Fibroblast of villous mesenchyme (primary cell): Measurements from ENCODE around the gene DAB2IP. TPM values are rescaled to one million over a fixed set of nuclear protein-coding genes. Genes with fewer than 3 reads are reported as not detected.
A peak's percentile ranks its signal among the peaks of the same experiment; 100 is the strongest.

Experiments
- DNase-seq: peaks from one replicate; pipeline ENCODE4 v3.0.0-alpha.2; 2010; ENCODE audit warnings: low read depth
- H3K4me3 ChIP-seq: 2 replicates; pipeline ENCODE4 v1.5.1; 2011; ENCODE audit warnings: low read depth, mild to moderate bottlenecking, low read length
- CTCF ChIP-seq: IDR thresholded peaks from 2 replicates; pipeline ENCODE4 v1.5.1; 2012; ENCODE audit warnings: low read depth, mild to moderate bottlenecking, low read length; ENCODE audit not compliant: insufficient read depth
- total RNA-seq: library from RNA; depleted of rRNA; stranded (reverse); fragments of >200 nt; gene quantifications from 2 replicates; pipeline ENCODE4 v1.2.3, GENCODE V29; 2012

DAB2IP gene
- total RNA-seq, 1 donor = 47.9 TPM

DNA sequence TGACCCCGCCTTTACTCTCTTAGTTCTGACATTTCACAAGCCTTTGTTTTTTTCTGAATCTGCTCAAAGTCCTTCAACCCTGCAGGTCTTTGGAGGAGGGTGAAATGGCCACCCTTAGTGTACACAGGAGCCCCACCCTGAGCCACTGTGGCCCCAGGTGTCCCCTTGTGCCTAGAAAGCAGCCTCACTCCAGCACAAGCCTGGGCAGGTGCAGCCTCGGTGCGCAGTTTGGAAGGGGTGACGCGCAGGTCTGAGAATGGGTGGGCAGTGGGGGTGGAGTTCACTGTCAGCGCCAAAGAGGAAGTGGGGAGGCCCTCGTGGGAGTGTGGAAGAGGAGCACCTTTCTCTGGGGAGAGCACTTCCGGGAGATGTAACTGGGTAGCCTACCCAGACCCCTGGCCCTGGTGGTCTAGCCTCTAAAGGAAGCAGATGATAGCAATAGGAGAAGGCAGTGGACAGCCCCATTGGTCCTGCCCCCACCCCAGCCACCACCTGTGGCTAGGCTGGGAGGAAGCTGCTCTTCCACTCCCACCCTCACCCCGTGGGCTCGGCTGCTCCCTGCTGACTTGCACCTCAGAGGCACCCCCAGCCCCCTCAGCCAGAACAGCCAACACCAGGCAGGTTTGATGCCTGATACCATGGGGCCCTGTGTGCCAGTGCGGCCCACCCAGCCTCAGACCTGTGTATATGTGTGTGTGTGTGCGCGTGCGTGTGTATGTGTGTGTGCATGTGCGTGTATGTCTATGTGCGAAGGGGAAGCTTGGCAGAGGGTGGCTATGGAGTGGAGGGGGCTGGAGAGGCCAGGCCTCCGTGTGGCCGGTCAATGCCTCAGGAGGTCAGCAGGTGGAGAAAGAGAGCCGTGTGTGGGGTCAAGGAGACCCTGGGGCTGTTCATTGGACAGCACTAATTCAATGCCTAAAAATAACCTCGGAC is 16.8 kb upstream of the DAB2IP start:
- DNase-seq = no peak
- peak; percentile 53 for TF ChIP-seq CTCF
- H3K4me3 ChIP-seq = no peak overlapping the region

DNA sequence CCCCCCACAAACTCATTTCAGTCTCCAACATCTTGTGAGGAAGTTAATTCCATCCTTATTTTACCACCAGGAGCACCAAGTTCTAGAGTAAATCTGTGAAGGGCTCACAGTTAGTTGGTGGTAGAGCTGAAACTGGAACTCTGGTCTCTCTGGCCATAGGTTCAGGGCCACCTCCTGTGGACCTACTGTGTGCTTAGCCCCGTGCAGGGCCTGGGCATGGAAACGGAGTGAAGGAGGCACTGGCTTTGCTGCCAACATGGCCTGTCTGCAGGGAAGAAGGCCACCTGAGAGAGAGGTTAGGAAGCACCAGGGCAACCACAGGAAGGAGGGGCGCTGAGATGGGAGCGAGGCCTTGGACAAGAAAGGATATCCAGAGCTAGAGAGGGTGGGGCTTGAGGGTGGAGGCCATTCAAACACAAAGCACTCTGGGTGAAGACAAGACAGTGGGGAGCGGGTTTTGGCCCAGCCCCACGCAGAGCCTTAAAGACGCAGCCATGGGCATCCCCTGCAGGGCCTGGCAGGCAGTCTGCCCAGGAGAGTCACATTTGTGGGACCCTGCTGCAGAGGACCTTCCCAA is 16.0 kb upstream of the DAB2IP start:
- no peak for TF ChIP-seq CTCF
- no peak overlapping the region for H3K4me3 ChIP-seq
- no peak for DNase-seq

GRCh38 chr9:121636341-121636865 is 15.0 kb upstream of the DAB2IP start:
- no peak overlapping the region for H3K4me3 ChIP-seq
- peak; percentile 39 for DNase-seq
- TF ChIP-seq CTCF = no peak

DNA sequence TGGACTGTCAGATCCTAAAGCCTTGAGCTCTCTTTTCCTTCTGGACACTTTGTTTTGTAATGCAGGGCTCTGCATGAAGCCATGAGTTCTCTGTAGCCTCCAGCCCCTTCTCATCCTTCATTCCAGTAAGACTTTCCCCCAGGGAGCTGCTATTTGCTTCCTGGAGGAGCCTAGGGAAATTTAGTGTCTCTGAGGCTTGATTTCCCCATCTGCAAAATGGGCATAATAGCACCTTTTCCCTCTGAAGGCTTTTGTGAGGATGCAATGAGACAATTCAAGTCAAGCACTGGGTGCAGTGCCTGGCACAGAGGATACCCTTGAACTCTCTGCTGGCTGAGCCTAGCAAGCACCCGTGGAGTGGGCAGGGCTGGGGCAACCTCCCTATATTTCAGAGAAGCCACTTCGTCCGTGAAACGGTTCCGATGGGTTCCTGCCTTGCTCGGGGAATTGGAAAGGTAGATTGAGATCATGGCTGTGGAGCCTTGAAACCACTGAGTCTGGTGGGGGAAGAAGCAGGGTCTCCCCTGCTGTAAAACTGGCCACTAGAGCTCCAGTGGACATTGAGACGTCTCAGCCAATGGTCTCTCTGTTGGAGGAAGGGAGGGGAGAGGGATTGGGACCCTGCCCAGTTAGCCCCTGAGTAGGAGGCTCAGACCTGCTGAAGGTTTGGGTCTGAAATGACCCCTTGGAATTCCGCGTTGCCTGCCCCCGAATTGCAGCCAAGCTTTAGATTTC is 14.3 kb upstream of the DAB2IP start:
- no peak for TF ChIP-seq CTCF
- no peak overlapping the region for H3K4me3 ChIP-seq
- DNase-seq = no peak

DNA sequence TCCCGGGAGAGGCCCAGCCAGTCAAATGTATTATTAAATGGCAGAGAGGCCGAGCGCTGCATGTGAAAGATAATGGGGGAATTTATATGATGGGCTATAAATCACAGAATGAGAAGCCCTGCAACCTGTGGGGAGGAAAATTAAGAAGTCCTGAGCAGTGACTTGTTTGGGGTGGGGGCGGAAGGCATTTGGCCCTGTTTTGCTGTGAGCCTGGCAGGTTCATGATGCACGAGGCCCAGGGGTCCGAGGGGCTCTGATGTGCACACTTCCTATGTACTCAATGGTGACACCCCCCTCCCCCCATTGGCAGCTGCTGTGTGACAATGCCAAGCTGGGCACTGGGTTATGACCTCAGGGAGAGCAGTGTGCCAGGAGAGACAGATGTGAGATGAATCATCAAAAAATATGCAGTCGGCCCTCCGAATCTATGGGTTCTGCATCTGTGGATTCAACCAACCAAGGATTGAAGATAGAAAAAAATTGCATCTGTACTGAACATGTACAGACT is 13.7 kb upstream of the DAB2IP start:
- TF ChIP-seq CTCF = no peak
- peak; percentile 21 for DNase-seq
- H3K4me3 ChIP-seq = no peak overlapping the region

- DNase-seq = no peak
- H3K4me3 ChIP-seq = no peak overlapping the region
- no peak for TF ChIP-seq CTCF
Measured at GRCh38 chr9:121638399-121638798, 13.0 kb upstream of the DAB2IP start.
